GM23338 (cell line): ENCODE data around the gene CNTNAP2. TPM values are rescaled to one million over a fixed set of nuclear protein-coding genes. Genes with fewer than 3 reads are reported as not detected.

Experiments used
- ATAC-seq: fragments of 200-7000 bp; cut with Tn5 transposase; 3 replicates; pipeline ENCODE4 v1.9.1; 2020
- DNase-seq: peaks from one replicate; pipeline ENCODE4 v3.0.0-alpha.2; 2015; ENCODE audit warnings: low spot score
- H2AFZ ChIP-seq: fragments of 200-600 bp; sonication (generic); 2 replicates; pipeline ENCODE4 v1.8.0; 2016; ENCODE audit warnings: antibody characterized with exemption, mild to moderate bottlenecking, moderate library complexity
- H3F3A ChIP-seq: fragments of 200-600 bp; sonication (generic); replicated peaks from 2 replicates; pipeline ENCODE4 v1.8.0; 2017; ENCODE audit warnings: antibody characterized with exemption, mixed run types, low read depth
- H3K27ac ChIP-seq: fragments of 200-600 bp; sonication (generic); 2 replicates; pipeline ENCODE4 v1.6.1; 2016; ENCODE audit warnings: low read depth
- H3K27me3 ChIP-seq: fragments of 200-600 bp; sonication (generic); 2 replicates; pipeline ENCODE4 v1.8.0; 2016; ENCODE audit warnings: mild to moderate bottlenecking, mixed run types, moderate library complexity; ENCODE audit not compliant: insufficient read depth
- H3K36me3 ChIP-seq: fragments of 200-600 bp; sonication (generic); 2 replicates; pipeline ENCODE4 v1.8.0; 2016; ENCODE audit warnings: mild to moderate bottlenecking; ENCODE audit not compliant: insufficient read depth
- H3K4me1 ChIP-seq: fragments of 200-600 bp; sonication (generic); 2 replicates; pipeline ENCODE4 v1.8.0; 2016; ENCODE audit warnings: mild to moderate bottlenecking, moderate library complexity; ENCODE audit not compliant: insufficient read depth
- H3K4me2 ChIP-seq: fragments of 200-600 bp; sonication (generic); 2 replicates; pipeline ENCODE4 v1.7.1; 2017; ENCODE audit warnings: mixed run types
- H3K4me3 ChIP-seq: fragments of 200-600 bp; sonication (generic); 2 replicates; pipeline ENCODE4 v1.6.1; 2016; ENCODE audit warnings: mixed run types
- H3K79me2 ChIP-seq: fragments of 200-600 bp; sonication (generic); replicated peaks from 2 replicates; pipeline ENCODE4 v1.8.0; 2017; ENCODE audit warnings: mild to moderate bottlenecking; ENCODE audit not compliant: insufficient read depth
- H3K9me2 ChIP-seq: fragments of 200-600 bp; sonication (generic); 2 replicates; pipeline ENCODE4 v1.8.0; 2017; ENCODE audit not compliant: insufficient read depth
- H4K20me1 ChIP-seq: fragments of 200-600 bp; sonication (generic); replicated peaks from 2 replicates; pipeline ENCODE4 v1.8.0; 2017; ENCODE audit warnings: mild to moderate bottlenecking; ENCODE audit not compliant: insufficient read depth
- H3K27ac Mint-ChIP-seq: 2 replicates; pipeline ENCODE4 v1.8.0; 2020; ENCODE audit warnings: inconsistent platforms, mild to moderate bottlenecking, moderate library complexity, mixed read lengths
- H3K27me3 Mint-ChIP-seq: 3 replicates; pipeline ENCODE4 v1.8.0; 2022; ENCODE audit warnings: low read depth, mild to moderate bottlenecking, moderate library complexity, mixed read lengths, inconsistent platforms; ENCODE audit not compliant: insufficient read depth, poor library complexity
- H3K36me3 Mint-ChIP-seq: 3 replicates; pipeline ENCODE4 v1.8.0; 2021; ENCODE audit warnings: low read depth, mild to moderate bottlenecking, inconsistent platforms, moderate library complexity, mixed read lengths
- H3K4me1 Mint-ChIP-seq: 3 replicates; pipeline ENCODE4 v1.8.0; 2020; ENCODE audit warnings: mild to moderate bottlenecking, inconsistent platforms, mixed read lengths
- H3K4me3 Mint-ChIP-seq: 3 replicates; pipeline ENCODE4 v1.8.0; 2021; ENCODE audit warnings: moderate library complexity, mild to moderate bottlenecking, inconsistent platforms, mixed read lengths
- H3K9me3 Mint-ChIP-seq: 3 replicates; pipeline ENCODE4 v1.8.0; 2020; ENCODE audit warnings: moderate library complexity, mild to moderate bottlenecking, inconsistent platforms, mixed read lengths
- CREB1 ChIP-seq: fragments of 250-450 bp; sonication (Bioruptor Pico); IDR thresholded peaks from 2 replicates; pipeline ENCODE4 v1.5.0; 2020; ENCODE audit warnings: low read depth, mild to moderate bottlenecking, moderate library complexity
- CTCF ChIP-seq, 2 experiments: fragments of 200-600 bp in 1 of 2; sonication (generic) in 1 of 2; conservative IDR thresholded peaks; 2 replicates each; pipeline versions ENCODE4 v1.5.1 to v1.6.1; 2016 to 2017; ENCODE audit warnings: antibody characterized with exemption in 2 of 2, low read depth in 2 of 2, mild to moderate bottlenecking in 2 of 2, moderate library complexity in 1 of 2
- ETS1 ChIP-seq: IDR thresholded peaks from 2 replicates; pipeline ENCODE4 v1.6.1; 2016; ENCODE audit warnings: antibody characterized with exemption
- EZH2 ChIP-seq: fragments of 200-600 bp; sonication (generic); IDR thresholded peaks from one replicate; pipeline ENCODE4 v1.8.0; 2017; ENCODE audit warnings: antibody characterized with exemption, mild to moderate bottlenecking, low read depth; ENCODE audit not compliant: unreplicated experiment
- EZH2phosphoT487 ChIP-seq: fragments of 200-600 bp; sonication (generic); IDR thresholded peaks from one replicate; pipeline ENCODE4 v1.8.1; 2018; ENCODE audit warnings: antibody characterized with exemption; ENCODE audit not compliant: unreplicated experiment
- JUNB ChIP-seq: IDR thresholded peaks from one replicate; pipeline ENCODE4 v1.6.1; 2016; ENCODE audit warnings: antibody characterized with exemption; ENCODE audit not compliant: unreplicated experiment
- NANOG ChIP-seq: IDR thresholded peaks from 2 replicates; pipeline ENCODE4 v1.6.1; 2016; ENCODE audit warnings: antibody characterized with exemption, borderline replicate concordance
- POLR2AphosphoS5 ChIP-seq: IDR thresholded peaks from 2 replicates; pipeline ENCODE4 v1.6.1; 2016; ENCODE audit warnings: antibody characterized with exemption, low read depth
- REST ChIP-seq: IDR thresholded peaks from one replicate; pipeline ENCODE4 v1.6.1; 2018; ENCODE audit warnings: antibody characterized with exemption; ENCODE audit not compliant: unreplicated experiment
- STAT1 ChIP-seq: IDR thresholded peaks from one replicate; pipeline ENCODE4 v1.6.1; 2016; ENCODE audit warnings: antibody characterized with exemption; ENCODE audit not compliant: unreplicated experiment
- ZNF114 ChIP-seq: fragments of 250-450 bp; sonication (Bioruptor Pico); IDR thresholded peaks from 2 replicates; pipeline ENCODE4 v1.5.0; 2020; ENCODE audit warnings: mild to moderate bottlenecking, moderate library complexity
- ZNF331 ChIP-seq: fragments of 250-450 bp; sonication (Bioruptor Pico); IDR thresholded peaks from 2 replicates; pipeline ENCODE4 v1.5.0; 2020; ENCODE audit warnings: low read depth, mild to moderate bottlenecking, moderate library complexity
- ZNF462 ChIP-seq: fragments of 250-450 bp; sonication (Bioruptor Pico); IDR thresholded peaks from 2 replicates; pipeline ENCODE4 v1.5.0; 2020; ENCODE audit warnings: mild to moderate bottlenecking, moderate library complexity
- polyA plus RNA-seq: library from polyadenylated mRNA; unstranded; fragments of >200 nt; fragmentation: Nextera tagmentation; extraction: Ambion mirVana; gene quantifications from 2 replicates; pipeline ENCODE4 v1.2.1, GENCODE V29; 2016
- total RNA-seq: library from RNA; depleted of rRNA; stranded (reverse); fragments of >200 nt; shearing (Covaris generic); gene quantifications from 2 replicates; pipeline ENCODE4 v1.2.3, GENCODE V29; 2014

The CNTNAP2 gene
- total and polyA plus RNA-seq, 2 experiments from 2014 or later, result 38.2 to 61.3 TPM

- no peaks in the 10 kb centered on the region; the same call in 2 of the 3 replicates for H3K9me3 Mint-ChIP-seq
- Histone ChIP-seq H3K79me2 (no peaks in the 10 kb centered on the region), H3K4me3 (no peak overlapping the region), H3K4me2 (no peak overlapping the region), H2AFZ (no peak overlapping the region), H4K20me1 (no peaks in the 10 kb centered on the region), H3K4me1 (no peaks in the 10 kb centered on the region), H3K9me2 (no peaks in the 10 kb centered on the region), H3K27me3 (no peaks in the 10 kb centered on the region), H3K36me3 (no peaks in the 10 kb centered on the region), H3K27ac (no peak overlapping the region), H3F3A (no peaks in the 10 kb centered on the region)
- no peaks in the 10 kb centered on the region for H3K4me1 Mint-ChIP-seq
- no peak overlapping the region for H3K4me3 Mint-ChIP-seq
- H3K36me3 Mint-ChIP-seq, result no peaks in the 10 kb centered on the region
- H3K27ac Mint-ChIP-seq, result no peak overlapping the region
- no peak for TF ChIP-seq POLR2AphosphoS5
- no peak for TF ChIP-seq REST
- TF ChIP-seq CREB1, result no peak
- no peak for TF ChIP-seq JUNB
- no peak for TF ChIP-seq CTCF (conservative IDR thresholded peaks at IDR 0.05; ENCODE audit: low read depth in 2 of 2)
- no peak for TF ChIP-seq EZH2phosphoT487
- no peak for TF ChIP-seq ZNF114 (CRISPR knock-in tag)
- TF ChIP-seq ETS1, result no peak
- no peak for TF ChIP-seq ZNF462 (CRISPR knock-in tag)
- TF ChIP-seq EZH2, result no peak
- no peak for TF ChIP-seq ZNF331 (CRISPR knock-in tag)
- TF ChIP-seq NANOG, result no peak
- TF ChIP-seq STAT1, result no peak
- ATAC-seq (no peak), DNase-seq (no peak)
- H3K27me3 Mint-ChIP-seq, result no peaks in the 10 kb centered on the region
Measured at GRCh38 chr7:147777309-147777708, 1660.7 kb downstream of the CNTNAP2 start.
